ENCODE measurements around the gene RNASEH2A. TPM values are rescaled to one million over a fixed set of nuclear protein-coding genes. Genes with fewer than 3 reads are reported as not detected.

The RNASEH2A gene
- total and polyA plus RNA-seq, 2 of the 13 experiments (the other 11 are each of a cell fraction or from before 2014, with no cell fraction given), result 25.1 to 35.8 TPM

DNA sequence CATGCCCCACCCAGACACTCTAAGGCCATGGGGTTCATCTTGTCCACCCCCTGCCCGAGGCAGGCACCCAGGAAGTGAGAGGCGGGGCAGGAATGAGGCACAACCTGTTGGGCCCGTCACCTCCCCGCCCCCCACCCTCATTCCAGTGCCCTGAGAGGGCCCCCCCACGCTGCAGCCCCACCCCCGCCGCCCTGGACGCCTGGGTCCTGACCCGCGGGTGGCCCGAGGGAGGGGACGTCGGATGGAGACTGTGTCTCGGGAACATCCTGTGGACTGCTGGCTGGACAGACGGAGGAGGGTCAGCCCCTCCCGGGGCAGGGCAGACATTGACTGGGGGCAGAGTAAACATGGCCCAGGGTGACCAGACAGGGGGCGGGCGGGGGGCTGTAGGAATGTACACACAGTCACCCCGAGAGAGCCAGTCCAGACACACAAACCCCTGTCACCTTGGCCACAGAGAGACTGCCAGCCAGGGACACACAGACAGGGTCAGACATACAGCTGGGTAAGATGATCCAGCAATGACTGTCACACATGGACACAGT is 22.5 kb upstream of the RNASEH2A start (continued):
- peak; percentile 29; the same call in 1 of the 2 replicates for TF ChIP-seq GABPB1 (CRISPR knock-in tag; IDR thresholded peaks at IDR 0.05)
- TF ChIP-seq RXRB (CRISPR knock-in tag; IDR thresholded peaks at IDR 0.05; ENCODE audit: borderline replicate concordance), result peak; percentile 68
- 0 out of 2 replicates have a peak, but pooled peaks have one; percentile 39 for TF ChIP-seq TARDBP (CRISPR knock-in tag; IDR thresholded peaks at IDR 0.05)
- 0 out of 2 replicates have a peak, but pooled peaks have one; percentile 25 for TF ChIP-seq RERE (CRISPR knock-in tag; IDR thresholded peaks at IDR 0.05; ENCODE audit: low read depth)
- TF ChIP-seq ZNF160 (CRISPR knock-in tag; IDR thresholded peaks at IDR 0.05), result no peak
- TF ChIP-seq PHF21A (CRISPR knock-in tag; IDR thresholded peaks at IDR 0.05), result peak; percentile 43; the same call in 1 of the 2 replicates
- no peak for TF ChIP-seq ZNF720 (CRISPR knock-in tag; IDR thresholded peaks at IDR 0.05)
- TF ChIP-seq JUND (CRISPR knock-in tag; IDR thresholded peaks at IDR 0.05), result no peak
- no peak for TF ChIP-seq FOXA1 (IDR thresholded peaks at IDR 0.05)
- TF ChIP-seq FOXA1 (CRISPR knock-in tag; IDR thresholded peaks at IDR 0.05), result peak; percentile 71
- TF ChIP-seq, protein P1, sequence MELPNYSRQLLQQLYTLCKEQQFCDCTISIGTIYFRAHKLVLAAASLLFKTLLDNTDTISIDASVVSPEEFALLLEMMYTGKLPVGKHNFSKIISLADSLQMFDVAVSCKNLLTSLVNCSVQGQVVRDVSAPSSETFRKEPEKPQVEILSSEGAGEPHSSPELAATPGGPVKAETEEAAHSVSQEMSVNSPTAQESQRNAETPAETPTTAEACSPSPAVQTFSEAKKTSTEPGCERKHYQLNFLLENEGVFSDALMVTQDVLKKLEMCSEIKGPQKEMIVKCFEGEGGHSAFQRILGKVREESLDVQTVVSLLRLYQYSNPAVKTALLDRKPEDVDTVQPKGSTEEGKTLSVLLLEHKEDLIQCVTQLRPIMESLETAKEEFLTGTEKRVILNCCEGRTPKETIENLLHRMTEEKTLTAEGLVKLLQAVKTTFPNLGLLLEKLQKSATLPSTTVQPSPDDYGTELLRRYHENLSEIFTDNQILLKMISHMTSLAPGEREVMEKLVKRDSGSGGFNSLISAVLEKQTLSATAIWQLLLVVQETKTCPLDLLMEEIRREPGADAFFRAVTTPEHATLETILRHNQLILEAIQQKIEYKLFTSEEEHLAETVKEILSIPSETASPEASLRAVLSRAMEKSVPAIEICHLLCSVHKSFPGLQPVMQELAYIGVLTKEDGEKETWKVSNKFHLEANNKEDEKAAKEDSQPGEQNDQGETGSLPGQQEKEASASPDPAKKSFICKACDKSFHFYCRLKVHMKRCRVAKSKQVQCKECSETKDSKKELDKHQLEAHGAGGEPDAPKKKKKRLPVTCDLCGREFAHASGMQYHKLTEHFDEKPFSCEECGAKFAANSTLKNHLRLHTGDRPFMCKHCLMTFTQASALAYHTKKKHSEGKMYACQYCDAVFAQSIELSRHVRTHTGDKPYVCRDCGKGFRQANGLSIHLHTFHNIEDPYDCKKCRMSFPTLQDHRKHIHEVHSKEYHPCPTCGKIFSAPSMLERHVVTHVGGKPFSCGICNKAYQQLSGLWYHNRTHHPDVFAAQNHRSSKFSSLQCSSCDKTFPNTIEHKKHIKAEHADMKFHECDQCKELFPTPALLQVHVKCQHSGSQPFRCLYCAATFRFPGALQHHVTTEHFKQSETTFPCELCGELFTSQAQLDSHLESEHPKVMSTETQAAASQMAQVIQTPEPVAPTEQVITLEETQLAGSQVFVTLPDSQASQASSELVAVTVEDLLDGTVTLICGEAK (IDR thresholded peaks at IDR 0.05), result no peak
- TF ChIP-seq, protein P1 (CRISPR knock-in tag; IDR thresholded peaks at IDR 0.05), result 0 out of 2 replicates have a peak, but pooled peaks have one; percentile 45
